ENCODE results near the gene ARMC2. TPM values are rescaled to one million over a fixed set of nuclear protein-coding genes. Genes with fewer than 3 reads are reported as not detected.
A peak's percentile ranks its signal among the peaks of the same experiment; 100 is the strongest.

ARMC2 gene
- total RNA-seq, 2 experiments from 2014 or later: 10.8 to 19.2 TPM

- Mint-ChIP-seq H3K27me3 (peaks cover 3% of the 10 kb centered on the region), H3K36me3 (peaks cover 50% of the 10 kb centered on the region), H3K4me1 (peaks cover 64% of the 10 kb centered on the region), H3K4me3 (no peak overlapping the region), H3K27ac (peak overlapping the region; percentile 91), H3K9me3 (ENCODE audit: low read depth) (no peaks in the 10 kb centered on the region)
- DNase-seq (no peak), ATAC-seq (no peak)
- CTCF ChIA-PET: interaction anchor here (1.0 to 2.5 kb wide), 11 partner anchors 8 to 325 kb away, joined by 3 to 23 read pairs (median 7); no protein-coding TSS in a partner anchor
These were observed 18.6 kb downstream of the ARMC2 start for GRCh38 chr6:108866798-108867197.

DNA sequence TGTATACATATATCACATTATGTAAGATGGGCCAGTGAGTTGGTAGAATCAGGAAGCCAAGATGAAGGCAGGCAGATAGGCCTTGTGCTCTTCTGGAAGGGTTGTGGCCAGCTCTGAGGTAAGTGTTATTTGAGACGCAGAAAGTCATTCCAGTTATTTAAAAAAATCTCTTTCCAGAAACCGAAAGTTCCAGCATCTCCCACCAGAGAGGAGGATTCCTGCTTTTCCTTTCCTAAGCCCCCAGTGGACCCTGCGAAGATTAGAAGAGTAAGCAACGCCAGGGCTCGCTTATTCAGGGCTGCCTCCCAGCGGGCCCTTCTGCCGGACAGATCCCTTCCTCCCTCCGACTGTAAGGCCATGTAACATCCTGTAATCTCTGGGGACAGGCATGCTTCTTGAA is 20.4 kb downstream of the ARMC2 start:
- ATAC-seq (no peak), DNase-seq (no peak)
- Mint-ChIP-seq H3K36me3 (peaks cover 51% of the 10 kb centered on the region), H3K9me3 (ENCODE audit: low read depth) (no peaks in the 10 kb centered on the region), H3K4me1 (peaks cover 72% of the 10 kb centered on the region), H3K27ac (no peak overlapping the region), H3K27me3 (peaks cover 3% of the 10 kb centered on the region), H3K4me3 (no peak overlapping the region)
- CTCF ChIA-PET: interaction anchor here (1.2 kb wide), 1 partner anchor 9 kb away, joined by 3 read pairs; no protein-coding TSS in a partner anchor

- CTCF ChIA-PET: interaction anchor here (1.2 to 1.3 kb wide), 2 partner anchors 8 to 25 kb away, joined by 3 read pairs; no protein-coding TSS in a partner anchor
- H3K4me1 Mint-ChIP-seq: peaks cover 72% of the 10 kb centered on the region
- no peak overlapping the region for H3K4me3 Mint-ChIP-seq
- peaks cover 3% of the 10 kb centered on the region for H3K27me3 Mint-ChIP-seq
- DNase-seq (no peak), ATAC-seq (no peak)
- H3K36me3 Mint-ChIP-seq: peaks cover 48% of the 10 kb centered on the region
- H3K27ac Mint-ChIP-seq: no peak overlapping the region
- no peaks in the 10 kb centered on the region for H3K9me3 Mint-ChIP-seq (ENCODE audit: low read depth)
These were observed 21.7 kb downstream of the ARMC2 start for GRCh38 chr6:108869876-108870275.

DNA sequence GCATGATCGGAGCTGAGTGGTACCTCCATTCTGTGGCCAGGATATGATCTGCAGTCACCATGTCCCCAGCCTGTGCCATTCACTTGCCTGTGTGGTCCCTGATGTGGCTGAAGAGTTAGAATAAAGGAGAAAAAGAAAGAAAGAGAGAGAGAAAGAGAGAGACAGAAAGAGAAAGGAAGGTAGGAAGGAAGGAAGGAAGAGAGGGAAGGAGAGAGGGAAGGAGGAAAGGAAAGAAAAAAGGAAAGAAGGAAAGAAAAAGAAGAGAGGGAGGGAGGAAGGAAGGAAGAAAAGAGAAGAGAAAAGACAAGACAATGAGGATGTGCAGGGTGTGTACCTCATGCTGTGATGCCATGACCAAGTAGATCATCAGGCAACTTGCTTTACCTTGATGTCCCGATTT is 22.1 kb downstream of the ARMC2 start:
- Mint-ChIP-seq H3K9me3 (ENCODE audit: low read depth) (no peaks in the 10 kb centered on the region), H3K4me1 (peaks cover 75% of the 10 kb centered on the region), H3K36me3 (peaks cover 50% of the 10 kb centered on the region), H3K27ac (peak overlapping the region; percentile 100), H3K4me3 (no peak overlapping the region), H3K27me3 (peaks cover 3% of the 10 kb centered on the region)
- DNase-seq (no peak), ATAC-seq (no peak)
- CTCF ChIA-PET: interaction anchor here (1.0 to 1.3 kb wide), 2 partner anchors 24 to 50 kb away, joined by 3 read pairs; no protein-coding TSS in a partner anchor

- ATAC-seq (peak; percentile 8), DNase-seq (peak; percentile 68)
- Mint-ChIP-seq H3K4me3 (no peak overlapping the region), H3K27me3 (peaks cover 3% of the 10 kb centered on the region), H3K4me1 (peaks cover 69% of the 10 kb centered on the region), H3K9me3 (ENCODE audit: low read depth) (no peaks in the 10 kb centered on the region), H3K27ac (peak overlapping the region; percentile 100), H3K36me3 (peaks cover 58% of the 10 kb centered on the region)
- CTCF ChIA-PET: interaction anchor here (0.6 to 4.3 kb wide), 9 partner anchors 9 to 330 kb away, joined by 3 to 29 read pairs (median 4); no protein-coding TSS in a partner anchor
These were observed 23.9 kb downstream of the ARMC2 start for GRCh38 chr6:108872141-108872557.

- H3K4me1 Mint-ChIP-seq: peaks cover 70% of the 10 kb centered on the region
- CTCF ChIA-PET: interaction anchor here (0.6 to 4.3 kb wide), 10 partner anchors 10 to 330 kb away, joined by 3 to 29 read pairs (median 4); no protein-coding TSS in a partner anchor
- ATAC-seq (no peak), DNase-seq (no peak)
- H3K36me3 Mint-ChIP-seq: peaks cover 61% of the 10 kb centered on the region
- H3K27me3 Mint-ChIP-seq: peaks cover 3% of the 10 kb centered on the region
- H3K27ac Mint-ChIP-seq: peak overlapping the region; percentile 100
- no peak overlapping the region for H3K4me3 Mint-ChIP-seq
- H3K9me3 Mint-ChIP-seq (ENCODE audit: low read depth): no peaks in the 10 kb centered on the region
These were observed 24.4 kb downstream of the ARMC2 start for GRCh38 chr6:108872575-108872974.

DNA sequence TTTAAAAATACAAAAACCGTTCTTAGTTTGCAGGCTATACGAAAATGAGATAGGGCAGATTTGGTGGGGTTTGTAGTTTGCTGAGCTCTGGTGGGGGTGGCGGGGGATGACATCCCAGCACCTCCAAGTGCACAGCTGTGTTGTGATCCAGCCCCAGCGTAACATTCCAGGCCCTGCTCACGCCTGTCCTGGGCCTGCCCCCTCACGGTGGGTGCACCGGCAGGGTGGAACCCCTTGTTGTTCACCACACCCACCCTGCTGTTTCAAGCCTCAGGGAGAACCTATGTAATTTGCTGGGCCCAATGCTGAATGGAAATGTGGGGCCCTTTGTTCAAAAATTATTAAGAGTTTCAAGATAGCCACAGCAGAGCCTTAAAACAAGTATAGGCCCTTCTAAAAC is 25.0 kb downstream of the ARMC2 start:
- Mint-ChIP-seq H3K4me3 (no peak overlapping the region), H3K27ac (peak overlapping the region; percentile 100), H3K27me3 (peaks cover 3% of the 10 kb centered on the region), H3K36me3 (peaks cover 68% of the 10 kb centered on the region), H3K9me3 (ENCODE audit: low read depth) (peaks cover 3% of the 10 kb centered on the region), H3K4me1 (peaks cover 73% of the 10 kb centered on the region)
- no peak for DNase-seq
- no peak for ATAC-seq
- CTCF ChIA-PET: interaction anchor here (0.9 to 4.3 kb wide), 6 partner anchors 7 to 200 kb away, joined by 4 to 29 read pairs (median 6); partner anchors contain the start of gene ARMC2

GRCh38 chr6:108873971-108874370 is 25.7 kb downstream of the ARMC2 start:
- ATAC-seq: peak; percentile 24
- peak overlapping the region; percentile 100 for H3K27ac Mint-ChIP-seq
- H3K4me3 Mint-ChIP-seq: peak overlapping the region; percentile 62
- H3K27me3 Mint-ChIP-seq: peaks cover 3% of the 10 kb centered on the region
- H3K36me3 Mint-ChIP-seq: peaks cover 71% of the 10 kb centered on the region
- CTCF ChIA-PET: interaction anchor here (0.8 to 4.3 kb wide), 9 partner anchors 8 to 316 kb away, joined by 3 to 29 read pairs (median 4); partner anchors contain the start of gene ARMC2
- H3K9me3 Mint-ChIP-seq (ENCODE audit: low read depth): peaks cover 7% of the 10 kb centered on the region
- no peak for DNase-seq
- H3K4me1 Mint-ChIP-seq: peaks cover 74% of the 10 kb centered on the region

GRCh38 chr6:108874470-108875160 is 26.4 kb downstream of the ARMC2 start:
- peaks cover 73% of the 10 kb centered on the region for H3K4me1 Mint-ChIP-seq
- peaks cover 3% of the 10 kb centered on the region for H3K27me3 Mint-ChIP-seq
- H3K9me3 Mint-ChIP-seq (ENCODE audit: low read depth): peaks cover 11% of the 10 kb centered on the region
- DNase-seq: peak; percentile 90
- H3K27ac Mint-ChIP-seq: peak overlapping the region; percentile 100
- CTCF ChIA-PET: interaction anchor here (0.8 to 4.3 kb wide), 13 partner anchors 8 to 316 kb away, joined by 3 to 29 read pairs (median 4); partner anchors contain the start of gene ARMC2
- ATAC-seq: peak; percentile 81
- peak overlapping the region; percentile 62 for H3K4me3 Mint-ChIP-seq
- H3K36me3 Mint-ChIP-seq: peaks cover 76% of the 10 kb centered on the region

GRCh38 chr6:108875161-108875555 is 26.9 kb downstream of the ARMC2 start:
- Mint-ChIP-seq H3K9me3 (ENCODE audit: low read depth) (peaks cover 14% of the 10 kb centered on the region), H3K4me1 (peaks cover 70% of the 10 kb centered on the region), H3K4me3 (peak overlapping the region; percentile 62), H3K36me3 (peaks cover 76% of the 10 kb centered on the region), H3K27me3 (peaks cover 3% of the 10 kb centered on the region), H3K27ac (peak overlapping the region; percentile 100)
- DNase-seq: peak; percentile 46
- peak; percentile 51 for ATAC-seq
- CTCF ChIA-PET: interaction anchor here (0.9 to 4.3 kb wide), 9 partner anchors 8 to 317 kb away, joined by 3 to 29 read pairs (median 4); partner anchors contain the start of gene ARMC2

- H3K27ac Mint-ChIP-seq: no peak overlapping the region
- peaks cover 20% of the 10 kb centered on the region for H3K9me3 Mint-ChIP-seq (ENCODE audit: low read depth)
- DNase-seq (no peak), ATAC-seq (no peak)
- peaks cover 2% of the 10 kb centered on the region for H3K27me3 Mint-ChIP-seq
- CTCF ChIA-PET: interaction anchor here (1.6 kb wide), 1 partner anchor 8 kb away, joined by 3 read pairs; no protein-coding TSS in a partner anchor
- peaks cover 76% of the 10 kb centered on the region for H3K36me3 Mint-ChIP-seq
- peaks cover 66% of the 10 kb centered on the region for H3K4me1 Mint-ChIP-seq
- no peak overlapping the region for H3K4me3 Mint-ChIP-seq
These were observed 29.0 kb downstream of the ARMC2 start for GRCh38 chr6:108877046-108877751.

- peaks cover 2% of the 10 kb centered on the region for H3K27me3 Mint-ChIP-seq
- no peak for DNase-seq
- peaks cover 76% of the 10 kb centered on the region for H3K36me3 Mint-ChIP-seq
- CTCF ChIA-PET: no interaction called here
- H3K27ac Mint-ChIP-seq: no peak overlapping the region
- no peak for ATAC-seq
- H3K4me1 Mint-ChIP-seq: peaks cover 64% of the 10 kb centered on the region
- H3K9me3 Mint-ChIP-seq (ENCODE audit: low read depth): peaks cover 26% of the 10 kb centered on the region
- H3K4me3 Mint-ChIP-seq: no peak overlapping the region
These were observed 30.7 kb downstream of the ARMC2 start for GRCh38 chr6:108878942-108879341.

GRCh38 chr6:108883172-108883571 is 35.0 kb downstream of the ARMC2 start:
- Mint-ChIP-seq H3K4me3 (peak overlapping the region; percentile 49), H3K9me3 (ENCODE audit: low read depth) (peaks cover 24% of the 10 kb centered on the region), H3K36me3 (peaks cover 65% of the 10 kb centered on the region), H3K4me1 (peaks cover 54% of the 10 kb centered on the region), H3K27ac (peak overlapping the region; percentile 89), H3K27me3 (peaks cover 13% of the 10 kb centered on the region)
- peak; percentile 92 for ATAC-seq
- no peak for DNase-seq
- CTCF ChIA-PET: interaction anchor here (1.0 to 4.7 kb wide), 8 partner anchors 9 to 341 kb away, joined by 3 to 37 read pairs (median 8); partner anchors contain the start of gene ARMC2
